22Rv1 (cell line): ENCODE measurements around the gene MYO3A.
"Not testable (repeated sequence)": the region's sequence is repeated elsewhere in the genome, so short reads cannot be mapped to it uniquely, and the experiment has no call there.

Experiments used
- H3K27ac ChIP-seq: fragments of 450-650 bp; 2 replicates; pipeline ENCODE4 v1.5.1; 2017
- ZFX ChIP-seq: fragments of 450-650 bp; IDR thresholded peaks from 2 replicates; pipeline ENCODE4 v1.6.1; 2017; ENCODE audit warnings: antibody characterized with exemption, borderline replicate concordance
- TF ChIP-seq, protein P1 (sequence below): fragments of 450-650 bp; IDR thresholded peaks from 2 replicates; pipeline ENCODE4 v1.5.1; 2017; ENCODE audit warnings: mild to moderate bottlenecking

Gene MYO3A

GRCh38 chr10:26046073-26046700, 112.2 kb downstream of the MYO3A start:
- no peak overlapping the region for H3K27ac ChIP-seq
- no peak for TF ChIP-seq ZFX
- TF ChIP-seq, protein P1, sequence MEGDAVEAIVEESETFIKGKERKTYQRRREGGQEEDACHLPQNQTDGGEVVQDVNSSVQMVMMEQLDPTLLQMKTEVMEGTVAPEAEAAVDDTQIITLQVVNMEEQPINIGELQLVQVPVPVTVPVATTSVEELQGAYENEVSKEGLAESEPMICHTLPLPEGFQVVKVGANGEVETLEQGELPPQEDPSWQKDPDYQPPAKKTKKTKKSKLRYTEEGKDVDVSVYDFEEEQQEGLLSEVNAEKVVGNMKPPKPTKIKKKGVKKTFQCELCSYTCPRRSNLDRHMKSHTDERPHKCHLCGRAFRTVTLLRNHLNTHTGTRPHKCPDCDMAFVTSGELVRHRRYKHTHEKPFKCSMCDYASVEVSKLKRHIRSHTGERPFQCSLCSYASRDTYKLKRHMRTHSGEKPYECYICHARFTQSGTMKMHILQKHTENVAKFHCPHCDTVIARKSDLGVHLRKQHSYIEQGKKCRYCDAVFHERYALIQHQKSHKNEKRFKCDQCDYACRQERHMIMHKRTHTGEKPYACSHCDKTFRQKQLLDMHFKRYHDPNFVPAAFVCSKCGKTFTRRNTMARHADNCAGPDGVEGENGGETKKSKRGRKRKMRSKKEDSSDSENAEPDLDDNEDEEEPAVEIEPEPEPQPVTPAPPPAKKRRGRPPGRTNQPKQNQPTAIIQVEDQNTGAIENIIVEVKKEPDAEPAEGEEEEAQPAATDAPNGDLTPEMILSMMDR = no peak

GRCh38 chr10:26048756-26049155, 114.7 kb downstream of the MYO3A start:
- no peak overlapping the region for H3K27ac ChIP-seq
- TF ChIP-seq, protein P1 = no peak
- TF ChIP-seq ZFX = no peak

GRCh38 chr10:26052326-26052725, 118.3 kb downstream of the MYO3A start:
- TF ChIP-seq ZFX = no peak
- TF ChIP-seq, protein P1 = no peak
- H3K27ac ChIP-seq = no peak overlapping the region

DNA sequence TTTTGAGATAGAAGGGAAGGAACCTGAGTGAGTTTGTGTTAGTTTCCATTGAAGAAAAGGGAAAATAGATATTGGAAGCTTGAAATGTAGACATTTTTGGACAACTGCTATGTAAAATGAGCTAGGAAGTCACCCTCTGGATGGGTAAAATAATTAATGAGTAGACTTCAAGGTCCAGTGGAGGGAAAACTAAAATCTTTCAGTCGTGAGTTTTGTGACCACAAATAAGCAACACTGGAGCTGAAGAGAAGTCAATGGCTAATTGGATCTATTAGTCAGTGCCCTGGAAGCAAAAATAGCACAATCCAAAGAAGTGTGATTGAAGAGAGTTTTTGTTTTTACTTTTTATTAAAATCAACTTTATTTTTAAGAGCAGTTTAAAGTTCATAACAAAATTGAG, 123.4 kb downstream of the MYO3A start:
- TF ChIP-seq, protein P1 = no peak
- no peak for TF ChIP-seq ZFX
- H3K27ac ChIP-seq = no peak overlapping the region

GRCh38 chr10:26064106-26064505, 130.1 kb downstream of the MYO3A start:
- no peak overlapping the region for H3K27ac ChIP-seq
- no peak for TF ChIP-seq ZFX
- TF ChIP-seq, protein P1 = no peak

DNA sequence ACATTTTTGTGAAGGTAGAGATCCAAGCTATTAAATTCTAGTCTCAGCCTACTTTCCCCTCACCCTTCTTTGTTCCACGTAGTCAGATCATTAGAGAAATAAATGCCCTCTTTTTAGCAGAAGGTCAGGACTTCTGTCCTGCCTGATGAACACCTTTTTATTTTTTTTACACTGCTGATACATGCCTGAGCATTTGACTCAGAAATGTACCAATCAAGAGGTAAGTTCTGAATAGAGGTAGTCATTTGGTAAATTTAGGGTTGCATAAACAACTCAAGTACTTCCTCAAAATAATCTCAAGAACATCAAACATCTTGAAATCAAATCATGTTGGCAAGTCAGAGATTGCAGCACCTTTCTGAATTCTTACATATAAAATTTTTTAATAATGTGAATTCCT, 133.7 kb downstream of the MYO3A start:
- no peak overlapping the region for H3K27ac ChIP-seq
- TF ChIP-seq ZFX = no peak
- TF ChIP-seq, protein P1 = no peak

DNA sequence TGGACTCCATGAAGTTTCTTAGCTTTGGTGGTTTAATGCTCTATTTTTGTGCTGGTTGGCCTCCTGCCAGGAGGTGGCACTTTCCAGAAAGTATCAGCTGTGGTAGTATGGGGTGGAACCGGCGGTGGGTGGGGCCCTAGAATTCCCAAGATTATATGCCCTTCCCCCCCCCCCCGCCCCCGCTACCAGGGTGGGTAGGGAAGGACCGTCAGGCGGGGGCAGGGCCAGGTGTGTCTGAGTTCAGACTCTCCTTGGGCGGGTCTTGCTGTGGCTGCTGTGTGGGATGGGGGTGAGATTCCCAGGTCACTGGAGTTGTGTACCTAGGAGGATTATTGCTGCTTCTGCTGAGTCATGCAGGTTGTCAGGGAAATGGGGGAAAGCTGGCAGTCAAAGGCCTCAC, 146.9 kb downstream of the MYO3A start:
- H3K27ac ChIP-seq = not testable (repeated sequence)

DNA sequence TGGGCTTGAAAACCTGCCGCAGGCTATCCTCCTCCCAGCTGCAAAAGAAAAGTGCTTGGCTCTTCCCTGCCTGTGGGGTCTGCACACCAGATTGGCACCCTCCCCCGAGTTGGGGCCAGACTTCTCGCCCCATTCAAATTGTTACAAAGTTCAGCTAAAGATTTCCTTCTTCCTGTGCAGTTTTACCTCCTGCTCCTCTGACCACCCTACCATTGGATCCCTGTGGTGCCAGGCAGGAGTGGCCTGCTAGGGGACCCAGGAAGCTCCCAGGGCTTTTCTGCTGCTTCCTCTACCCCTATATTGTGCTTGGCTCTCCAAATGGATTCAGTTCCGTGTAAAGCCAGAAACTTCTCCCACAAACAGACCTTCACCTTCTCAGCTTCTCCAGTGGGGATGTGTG, 147.4 kb downstream of the MYO3A start:
- TF ChIP-seq, protein P1 = no peak
- no peak for TF ChIP-seq ZFX
- H3K27ac ChIP-seq = no peak overlapping the region
